GM21619 (cell line): Measurements from ENCODE around the gene NOS3.
"Not testable (repeated sequence)": the region's sequence is repeated elsewhere in the genome, so short reads cannot be mapped to it uniquely, and the experiment has no call there.

Source experiments
- ATAC-seq: cut with Tn5 transposase; IDR thresholded peaks from one replicate; pipeline ENCODE4 v1.9.1; 2021; ENCODE audit not compliant: unreplicated experiment

The NOS3 gene

DNA sequence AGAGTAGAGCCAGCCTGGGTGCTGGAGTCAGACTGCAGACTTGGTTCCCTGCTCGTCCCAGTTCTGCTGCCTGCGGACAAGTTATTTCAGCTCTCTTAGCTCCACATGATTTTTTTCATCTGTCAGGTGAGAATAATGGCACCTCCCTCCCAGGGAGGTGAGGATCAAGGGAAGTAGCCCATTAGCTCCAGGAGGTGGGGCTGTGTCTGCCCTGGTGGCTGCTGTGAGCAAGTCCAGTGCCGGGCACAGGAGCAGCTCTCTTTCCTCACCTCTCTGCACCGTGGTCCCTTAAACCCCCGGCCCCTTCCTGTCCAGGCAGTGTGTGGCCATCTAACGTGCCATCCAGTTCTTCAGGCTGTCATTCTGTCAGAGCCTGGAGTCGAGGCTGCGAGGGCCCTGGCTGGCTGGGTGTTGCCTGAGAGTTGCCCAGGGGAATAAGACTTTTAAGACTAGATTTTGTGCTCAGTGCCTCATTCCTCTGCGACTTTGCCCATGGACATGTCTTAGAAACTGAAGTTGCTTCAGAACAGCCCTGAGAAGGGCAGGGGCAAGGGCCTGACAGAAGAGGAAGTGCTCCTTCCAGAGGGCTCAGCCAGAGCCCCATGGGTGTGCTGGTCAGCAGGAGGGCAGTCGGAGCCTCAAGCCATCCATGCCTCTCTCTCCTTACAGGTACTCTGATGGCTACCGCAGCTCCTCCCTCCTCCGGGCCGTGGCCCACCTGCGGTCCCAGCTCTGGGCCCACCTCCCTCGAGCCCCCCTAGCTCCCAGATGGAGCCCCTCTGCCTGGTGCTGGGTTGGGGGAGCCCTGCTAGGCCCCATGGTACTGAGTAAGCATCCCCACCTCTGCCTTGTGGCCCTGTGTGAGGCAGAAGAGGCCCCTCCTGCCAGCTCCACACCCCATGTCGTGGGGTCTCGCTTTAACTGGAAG is 42.4 kb downstream of the NOS3 start:
- no peak for ATAC-seq

GRCh38 chr7:151033864-151034249 is 43.0 kb downstream of the NOS3 start:
- ATAC-seq: no peak

DNA sequence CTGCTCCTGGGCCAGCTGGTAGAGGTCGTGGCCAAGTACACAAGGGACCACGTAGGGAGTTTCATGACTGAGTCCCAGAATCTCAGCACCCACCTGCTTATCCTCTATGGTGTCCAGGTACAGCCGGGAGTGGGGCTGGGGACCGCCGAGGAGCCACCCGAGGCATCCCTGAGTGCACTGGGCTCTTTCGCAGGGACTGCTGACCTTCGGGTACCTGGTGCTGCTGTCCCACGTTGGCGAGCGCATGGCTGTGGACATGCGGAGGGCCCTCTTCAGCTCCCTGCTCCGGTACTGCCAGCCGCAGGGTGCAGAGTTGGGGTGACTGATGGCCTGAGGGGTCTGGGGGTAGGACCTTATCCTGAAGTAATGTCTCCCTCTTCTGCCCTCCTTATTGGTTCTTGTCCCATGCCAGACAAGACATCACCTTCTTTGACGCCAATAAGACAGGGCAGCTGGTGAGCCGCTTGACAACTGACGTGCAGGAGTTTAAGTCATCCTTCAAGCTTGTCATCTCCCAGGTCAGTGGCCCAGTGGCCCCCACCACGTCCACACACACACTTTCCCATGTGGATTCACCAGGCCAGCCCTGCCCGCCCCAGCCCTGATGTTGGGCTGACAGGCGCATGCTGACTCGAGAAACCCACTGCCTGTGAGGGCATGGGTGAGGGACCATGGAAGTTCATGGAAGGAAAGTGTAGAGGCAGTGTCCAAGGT is 43.7 kb downstream of the NOS3 start:
- no peak for ATAC-seq

- ATAC-seq: no peak
Observed at GRCh38 chr7:151035026-151035717, 44.4 kb downstream of the NOS3 start.

- no peak for ATAC-seq
Observed at GRCh38 chr7:151035902-151036301, 45.1 kb downstream of the NOS3 start.

GRCh38 chr7:151038951-151039849 is 48.4 kb downstream of the NOS3 start:
- ATAC-seq: no peak

- ATAC-seq: no peak
Observed at GRCh38 chr7:151039850-151040548, 49.2 kb downstream of the NOS3 start.

GRCh38 chr7:151040616-151041375 is 50.0 kb downstream of the NOS3 start:
- no peak for ATAC-seq

- ATAC-seq: not testable (repeated sequence)
Observed at GRCh38 chr7:151043449-151043848, 52.6 kb downstream of the NOS3 start.

DNA sequence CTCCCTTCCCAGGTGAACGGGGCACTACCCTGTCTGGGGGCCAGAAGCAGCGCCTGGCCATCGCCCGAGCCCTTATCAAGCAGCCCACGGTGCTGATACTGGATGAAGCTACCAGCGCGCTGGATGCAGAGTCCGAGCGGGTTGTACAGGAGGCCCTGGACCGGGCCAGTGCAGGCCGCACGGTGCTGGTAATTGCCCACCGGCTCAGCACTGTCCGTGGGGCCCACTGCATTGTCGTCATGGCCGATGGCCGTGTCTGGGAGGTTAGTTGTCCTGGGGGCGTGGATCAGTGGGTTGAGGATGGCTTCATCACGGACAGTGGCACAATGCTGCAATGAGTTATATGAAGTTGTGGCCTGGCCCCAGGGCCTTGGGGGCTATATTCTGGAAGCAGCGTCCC is 53.1 kb downstream of the NOS3 start:
- no peak for ATAC-seq

DNA sequence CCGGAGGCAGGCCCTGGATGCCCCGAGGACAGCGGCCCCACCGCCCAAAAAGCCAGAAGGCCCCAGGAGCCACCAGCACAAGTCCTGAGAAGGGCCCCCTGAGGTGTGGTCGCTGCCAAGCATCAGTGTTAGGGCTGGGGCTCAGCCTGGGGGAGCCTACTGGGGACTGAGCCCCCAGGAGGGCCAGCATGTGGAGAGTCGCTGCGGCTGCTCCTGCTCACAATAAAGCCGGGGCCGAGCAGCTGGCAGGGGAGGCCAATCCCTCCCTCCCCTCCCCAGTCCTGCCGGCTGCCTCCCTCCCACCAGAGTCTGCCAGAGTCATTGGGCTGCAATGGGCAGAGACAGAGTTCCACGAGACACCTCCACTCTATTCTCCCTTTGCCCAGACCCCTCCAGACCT is 54.4 kb downstream of the NOS3 start:
- ATAC-seq: no peak

GRCh38 chr7:151045967-151046366 is 55.1 kb downstream of the NOS3 start:
- ATAC-seq: no peak

DNA sequence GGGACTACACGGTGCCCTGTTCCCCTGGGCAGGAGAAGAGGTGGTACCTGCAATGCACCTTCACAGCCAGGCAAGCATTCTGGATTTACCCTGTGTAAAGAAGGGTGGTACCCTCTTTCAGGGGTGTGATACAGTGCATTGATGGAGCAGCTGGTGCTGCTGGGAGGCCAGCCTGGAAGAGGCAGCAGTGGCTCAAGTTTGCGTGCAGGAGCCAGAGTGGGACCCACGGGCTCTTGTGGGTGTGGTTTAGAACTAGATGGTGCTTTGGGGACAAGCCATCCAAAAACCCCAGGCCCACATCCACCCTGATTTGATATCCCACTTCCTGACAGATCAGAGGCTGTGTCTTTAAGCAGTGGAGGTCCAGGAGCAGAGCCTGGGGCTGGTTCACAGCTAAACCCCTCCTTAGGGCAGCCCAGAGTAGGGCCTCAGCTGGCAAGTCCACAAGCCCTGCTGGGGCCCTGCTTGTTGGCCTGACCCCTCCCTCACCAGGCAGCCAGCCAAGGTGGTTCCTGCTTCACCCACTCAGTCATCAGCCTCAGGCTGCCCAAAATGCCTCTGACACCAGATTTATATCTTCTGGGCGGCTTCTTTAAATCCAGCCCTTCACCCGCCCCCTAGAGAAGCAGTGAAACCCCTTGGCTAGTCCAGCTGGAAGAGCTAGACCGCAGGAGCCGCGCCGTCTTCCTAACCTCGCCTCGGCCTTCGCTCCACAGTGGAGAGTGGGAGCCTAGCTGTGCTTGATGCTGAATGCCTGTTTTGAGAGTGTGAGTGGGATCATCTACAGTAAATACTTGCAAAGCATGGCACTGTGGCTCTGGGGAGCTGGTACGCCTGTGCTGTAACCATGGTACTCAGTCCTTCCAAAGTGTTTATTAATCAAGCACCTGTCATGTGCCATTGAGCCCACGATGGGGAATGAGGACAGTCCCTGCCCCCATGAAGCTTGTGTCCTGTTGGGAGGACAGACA is 56.1 kb downstream of the NOS3 start:
- no peak for ATAC-seq

- no peak for ATAC-seq
Observed at GRCh38 chr7:151047976-151048815, 57.4 kb downstream of the NOS3 start, which contains the start of gene ASIC3. TSS of gene ASIC3 (plus strand) at chr7:151048531. CDS start at chr7:151048886, 355 bp downstream.

DNA sequence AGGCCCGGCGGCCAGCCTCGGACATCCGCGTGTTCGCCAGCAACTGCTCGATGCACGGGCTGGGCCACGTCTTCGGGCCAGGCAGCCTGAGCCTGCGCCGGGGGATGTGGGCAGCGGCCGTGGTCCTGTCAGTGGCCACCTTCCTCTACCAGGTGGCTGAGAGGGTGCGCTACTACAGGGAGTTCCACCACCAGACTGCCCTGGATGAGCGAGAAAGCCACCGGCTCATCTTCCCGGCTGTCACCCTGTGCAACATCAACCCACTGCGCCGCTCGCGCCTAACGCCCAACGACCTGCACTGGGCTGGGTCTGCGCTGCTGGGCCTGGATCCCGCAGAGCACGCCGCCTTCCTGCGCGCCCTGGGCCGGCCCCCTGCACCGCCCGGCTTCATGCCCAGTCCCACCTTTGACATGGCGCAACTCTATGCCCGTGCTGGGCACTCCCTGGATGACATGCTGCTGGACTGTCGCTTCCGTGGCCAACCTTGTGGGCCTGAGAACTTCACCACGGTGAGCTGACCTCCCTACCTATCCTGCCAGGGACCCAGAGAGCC is 58.2 kb downstream of the NOS3 start:
- ATAC-seq: no peak

GRCh38 chr7:151051108-151051507 is 60.3 kb downstream of the NOS3 start:
- ATAC-seq: no peak

GRCh38 chr7:151053096-151053495 is 62.3 kb downstream of the NOS3 start:
- no peak for ATAC-seq
